ENCODE measurements around the gene ORMDL1.
A peak's percentile ranks its signal among the peaks of the same experiment; 100 is the strongest.

ORMDL1 gene, protein sequence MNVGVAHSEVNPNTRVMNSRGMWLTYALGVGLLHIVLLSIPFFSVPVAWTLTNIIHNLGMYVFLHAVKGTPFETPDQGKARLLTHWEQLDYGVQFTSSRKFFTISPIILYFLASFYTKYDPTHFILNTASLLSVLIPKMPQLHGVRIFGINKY

DNA sequence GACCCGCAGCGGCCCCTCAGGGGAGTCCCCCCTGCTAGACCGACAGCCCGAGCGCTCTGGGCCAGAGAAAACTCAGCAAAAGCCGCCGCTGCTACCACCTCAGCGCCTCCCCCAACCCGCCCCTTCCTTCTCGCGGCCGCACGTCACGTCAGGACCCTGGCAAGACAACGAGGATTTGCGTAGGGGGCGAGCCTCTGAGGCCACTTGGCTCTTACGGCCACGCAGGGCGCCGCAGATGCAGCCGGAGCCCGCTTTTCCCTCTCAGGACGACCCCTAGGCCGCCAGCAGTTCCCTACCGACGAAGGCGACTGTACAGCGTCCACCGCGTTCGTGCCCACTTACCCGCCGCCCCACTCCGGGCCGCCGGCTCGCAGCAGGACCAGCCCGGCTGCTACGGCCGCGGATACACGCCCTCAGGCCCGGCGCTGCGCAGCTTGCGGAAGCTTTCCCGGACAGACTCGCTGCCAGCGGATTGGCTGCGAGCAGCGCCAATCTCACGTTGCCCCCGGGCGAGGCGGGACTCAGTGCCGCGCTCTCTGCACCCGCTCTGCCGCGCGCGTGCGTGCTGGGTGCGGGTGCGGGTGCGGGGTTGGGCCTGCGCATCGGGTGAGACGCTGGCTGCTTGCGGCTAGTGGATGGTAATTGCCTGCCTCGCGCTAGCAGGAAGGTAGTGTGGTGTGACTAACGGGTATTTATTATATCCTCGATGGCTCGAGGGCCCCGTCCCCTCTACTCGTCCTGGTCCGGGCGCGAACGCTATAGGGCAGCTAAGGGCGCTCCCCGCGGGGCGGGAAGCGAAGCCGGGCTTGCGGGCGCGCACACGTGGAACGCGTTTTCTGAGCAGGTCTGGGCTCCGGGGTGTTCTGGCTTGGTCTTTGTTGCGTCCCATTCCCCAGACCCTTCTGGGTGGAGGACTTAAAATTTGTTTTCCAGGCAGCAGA is at the start of gene ORMDL1, which contains the start of gene PMS1:
Gene ORMDL1, minus strand, starts transcription at position 413 of the 941 bp plus-strand sequence. CDS start 1,744 bp downstream, outside the sequence.
Gene PMS1, plus strand, starts transcription at position 524 of the 941 bp plus-strand sequence. CDS start 7,360 bp downstream, outside the sequence.
- DNase-seq (ENCODE audit: low spot score) = peak; percentile 95

DNA sequence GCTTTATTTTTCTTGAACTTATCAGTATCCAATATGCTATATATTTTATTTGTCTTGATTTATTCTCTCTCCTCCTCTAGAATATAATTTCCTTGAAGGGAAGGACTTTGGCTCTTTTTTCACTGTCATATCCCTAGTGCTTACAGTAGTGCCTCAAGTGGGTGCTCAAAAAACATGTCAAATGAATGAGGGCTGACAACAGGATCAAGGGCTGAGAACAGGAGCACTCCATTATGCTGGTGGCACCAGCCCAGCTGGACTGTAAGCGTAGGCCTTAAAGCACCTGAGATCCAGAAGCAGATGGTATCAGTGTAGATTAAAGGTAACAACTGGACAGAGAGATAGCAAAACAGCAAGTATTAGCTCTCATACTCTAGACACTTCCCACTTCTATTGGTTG is 46.4 kb upstream of the ORMDL1 start:
- DNase-seq (ENCODE audit: low spot score) = no peak

DNA sequence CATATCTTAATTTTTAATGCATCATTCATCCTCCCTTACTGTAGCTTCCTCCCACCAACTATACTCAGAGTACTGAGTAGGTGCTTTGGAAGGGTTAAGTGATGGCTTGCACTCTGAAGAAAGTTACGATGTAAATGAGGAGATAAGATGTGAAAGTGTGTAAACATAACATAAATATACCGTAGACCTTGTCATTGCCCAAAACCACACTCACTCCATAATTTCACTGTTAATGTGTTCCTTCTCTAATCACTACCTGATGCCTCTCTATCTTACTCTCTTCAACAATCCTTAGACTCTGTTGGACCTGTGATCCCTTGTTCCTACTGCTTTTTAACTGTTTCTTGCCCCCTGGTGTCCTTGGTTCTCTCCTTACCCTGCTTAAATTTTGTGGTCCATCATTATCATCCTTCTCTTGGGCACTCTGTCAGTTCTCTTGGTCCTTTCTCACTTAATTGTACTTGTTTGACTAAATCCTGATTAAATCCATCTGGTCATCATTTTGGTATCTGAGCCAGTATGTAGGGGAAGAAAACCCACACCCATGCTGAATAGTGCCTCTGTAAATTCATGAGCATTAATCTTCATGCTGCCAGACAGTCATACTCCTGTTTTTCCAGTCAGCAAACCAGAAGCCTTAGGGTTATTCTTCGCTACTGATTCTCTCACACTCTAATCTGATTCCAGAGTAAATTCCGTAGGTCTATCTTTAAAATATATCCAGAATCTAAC is 45.1 kb upstream of the ORMDL1 start:
- no peak for DNase-seq (ENCODE audit: low spot score)

DNA sequence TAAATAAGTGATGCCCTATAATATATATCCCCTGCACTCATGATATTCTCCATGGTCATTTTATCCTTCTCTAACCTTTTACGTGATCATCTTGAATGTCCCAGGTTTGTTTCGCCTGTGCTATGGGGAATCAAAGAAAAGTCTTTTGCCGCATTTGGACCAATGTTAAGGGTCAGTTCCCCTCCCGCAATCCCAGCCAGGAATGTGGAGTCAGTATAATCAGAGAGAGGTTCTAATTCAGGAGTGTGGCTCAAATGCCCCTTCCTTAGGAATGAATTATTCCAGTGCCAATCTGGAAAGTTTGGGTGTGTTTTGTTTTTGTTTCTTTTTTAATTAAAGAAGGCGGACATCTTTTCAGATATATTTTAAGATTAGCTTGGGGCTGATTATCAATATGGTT is 41.9 kb upstream of the ORMDL1 start:
- no peak for DNase-seq (ENCODE audit: low spot score)

DNA sequence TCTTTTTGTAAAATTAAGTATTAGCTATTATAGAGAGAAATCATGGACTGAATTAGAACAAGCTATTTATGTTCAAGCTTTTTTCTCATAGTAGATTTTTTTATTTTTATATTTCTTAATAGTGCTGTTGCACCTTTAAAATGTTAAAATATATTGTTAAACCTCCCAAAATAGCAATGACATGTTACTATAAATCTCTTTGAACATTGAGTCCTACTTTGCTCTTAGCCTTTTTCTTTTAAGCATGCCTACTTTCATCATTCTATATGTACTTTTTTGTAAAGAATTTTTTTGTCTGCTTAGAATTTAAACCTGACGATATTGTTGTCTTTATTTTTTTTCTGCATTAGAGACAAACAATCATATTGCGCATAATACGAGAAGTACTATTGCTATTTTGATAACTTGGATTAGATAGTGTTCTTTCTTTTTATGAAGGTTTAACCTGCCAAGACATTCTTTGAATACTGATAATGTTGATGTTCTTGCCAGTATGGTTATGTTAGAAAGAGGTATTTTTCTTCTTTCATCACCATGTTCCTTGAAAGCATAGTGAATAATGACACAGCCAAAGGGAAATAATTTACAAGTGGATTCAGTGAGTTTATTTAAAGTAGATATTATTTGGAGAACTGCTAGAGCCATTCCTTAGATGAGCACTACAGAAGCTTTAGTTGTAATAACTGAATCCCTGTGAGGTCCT is 40.7 kb upstream of the ORMDL1 start:
- DNase-seq (ENCODE audit: low spot score) = no peak

DNA sequence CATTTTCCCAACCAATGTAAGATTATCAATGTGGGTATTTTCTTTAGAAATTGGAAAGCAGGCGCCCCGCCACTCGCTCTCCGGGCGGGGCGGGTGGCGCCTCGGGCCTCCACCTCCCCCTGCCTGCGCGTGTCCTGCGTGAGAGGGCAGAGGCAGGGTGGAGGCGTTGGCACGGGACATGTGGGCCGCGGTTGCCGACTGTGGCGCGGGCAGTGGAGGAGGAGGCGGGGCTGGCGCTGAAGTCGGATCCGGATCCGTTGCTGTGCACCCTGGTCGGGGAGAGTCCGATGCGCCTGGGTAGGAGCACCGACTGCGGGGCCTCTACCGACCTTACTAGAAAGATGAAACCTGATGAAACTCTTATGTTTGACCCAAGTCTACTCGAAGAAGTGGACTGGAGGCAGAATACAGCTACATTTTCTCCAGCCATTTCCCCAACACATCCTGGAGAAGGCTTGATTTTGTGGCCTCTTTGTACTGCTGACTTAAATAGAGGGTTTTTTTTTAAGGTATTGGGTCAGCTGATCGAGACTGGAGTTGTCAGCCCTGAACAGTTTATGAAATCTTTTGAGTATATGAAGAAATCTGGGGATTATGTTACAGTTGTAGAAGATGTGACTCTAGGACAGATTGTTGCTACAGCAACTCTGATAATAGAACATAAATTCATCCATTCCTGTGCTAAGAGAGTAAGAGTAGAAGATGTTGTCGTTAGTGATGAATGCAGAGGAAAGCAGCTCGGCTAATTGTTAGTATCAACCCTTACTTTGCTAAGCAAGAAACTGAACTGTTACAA is 38.0 kb upstream of the ORMDL1 start:
- DNase-seq (ENCODE audit: low spot score) = no peak

DNA sequence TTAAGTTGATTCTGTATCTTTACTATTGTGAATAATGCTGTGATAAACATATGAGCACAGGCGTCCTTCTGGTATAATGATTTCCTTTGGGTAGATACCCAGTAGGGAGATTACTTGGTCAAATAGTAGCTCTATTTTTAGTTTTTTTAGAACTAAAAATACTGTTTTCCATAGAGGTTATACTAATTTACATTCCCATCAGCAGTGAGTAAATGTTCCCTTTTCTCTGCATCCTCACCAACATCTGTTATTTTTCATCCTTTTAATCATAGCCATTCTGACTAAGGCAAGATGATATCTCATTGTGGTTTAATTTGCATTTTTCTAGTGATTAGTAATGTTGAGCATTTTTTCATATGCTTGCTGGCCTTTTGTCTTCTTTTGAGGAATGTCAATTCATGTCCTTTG is 35.2 kb upstream of the ORMDL1 start:
- DNase-seq (ENCODE audit: low spot score) = peak; percentile 55

DNA sequence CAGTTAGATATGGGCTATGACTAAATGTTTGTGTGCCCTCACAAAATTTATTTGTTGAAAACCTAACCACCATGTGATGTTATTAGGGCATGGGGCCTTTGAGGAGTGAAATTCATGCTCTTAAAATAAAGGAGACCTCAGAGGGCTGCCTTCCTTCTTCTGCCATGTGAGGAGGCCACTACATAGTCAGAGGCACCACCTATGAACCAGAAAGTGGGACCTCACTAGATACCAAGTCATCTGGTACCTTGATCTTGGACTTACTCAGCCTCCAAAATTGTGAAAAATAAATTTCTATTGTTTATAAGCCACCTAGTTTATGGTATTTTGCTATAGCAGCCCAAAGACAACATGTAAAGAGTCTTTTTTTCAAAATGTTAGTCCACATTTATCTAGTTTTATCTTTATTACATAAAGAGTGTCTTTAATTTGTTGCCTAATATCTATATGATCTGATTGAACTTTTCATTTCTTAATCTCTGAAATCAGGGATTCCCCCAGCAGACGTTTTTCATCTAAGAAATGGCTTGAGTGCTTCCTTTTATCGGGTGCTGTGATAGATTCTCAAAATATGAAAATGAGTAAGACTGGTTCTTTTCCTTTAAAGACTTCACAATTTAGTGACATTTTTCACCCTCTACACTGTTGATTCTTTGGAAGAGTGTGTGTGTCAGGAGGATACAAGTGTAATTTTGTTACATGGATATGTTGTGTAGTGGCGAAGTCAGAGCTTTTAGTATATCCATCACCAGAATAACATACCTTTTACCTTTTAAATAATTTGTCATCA is 34.3 kb upstream of the ORMDL1 start:
- no peak for DNase-seq (ENCODE audit: low spot score)

DNA sequence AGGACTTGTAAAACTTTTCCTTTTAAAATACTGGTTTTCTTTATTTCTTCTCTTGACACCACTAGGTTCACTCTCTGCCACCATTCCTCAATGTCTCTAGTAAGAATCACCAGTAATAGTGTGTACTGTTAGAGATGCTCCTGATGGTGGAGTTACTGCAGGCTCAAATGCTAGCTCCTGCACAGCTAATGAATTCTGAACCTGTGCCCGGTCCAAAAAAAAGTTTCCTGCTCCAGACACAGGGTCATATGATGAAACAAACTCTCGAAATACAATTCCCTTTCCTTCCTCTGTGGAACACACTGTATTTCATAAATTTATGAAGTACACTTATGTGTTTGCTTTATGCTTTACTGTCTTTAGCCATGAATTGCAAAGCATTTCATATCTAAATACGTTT is 19.3 kb upstream of the ORMDL1 start:
- DNase-seq (ENCODE audit: low spot score) = no peak

DNA sequence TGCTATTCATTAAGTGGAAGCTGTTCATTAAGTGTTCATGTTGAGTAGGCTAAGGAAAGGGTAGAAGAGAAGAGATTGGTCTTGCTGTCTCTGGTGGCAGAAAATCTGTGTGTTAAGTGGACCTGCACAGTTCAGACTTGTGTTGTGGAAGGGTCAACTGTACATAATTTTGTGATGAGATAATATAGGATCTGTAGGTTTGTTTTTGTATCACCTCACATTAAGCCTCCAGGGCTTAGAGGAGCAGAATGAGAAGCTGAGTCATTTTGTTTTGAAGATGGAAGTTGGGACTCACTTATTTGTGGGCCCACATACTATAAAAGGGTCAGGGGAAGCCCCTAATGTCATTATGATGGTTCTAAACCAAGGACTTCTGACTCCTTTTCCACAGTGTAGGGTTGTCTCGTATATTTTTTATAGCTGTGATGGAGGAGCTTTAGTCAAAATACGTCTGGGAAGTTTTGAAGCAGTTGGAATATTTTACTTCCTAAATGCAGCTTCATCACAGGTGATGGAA is 18.3 kb upstream of the ORMDL1 start:
- DNase-seq (ENCODE audit: low spot score) = no peak

DNA sequence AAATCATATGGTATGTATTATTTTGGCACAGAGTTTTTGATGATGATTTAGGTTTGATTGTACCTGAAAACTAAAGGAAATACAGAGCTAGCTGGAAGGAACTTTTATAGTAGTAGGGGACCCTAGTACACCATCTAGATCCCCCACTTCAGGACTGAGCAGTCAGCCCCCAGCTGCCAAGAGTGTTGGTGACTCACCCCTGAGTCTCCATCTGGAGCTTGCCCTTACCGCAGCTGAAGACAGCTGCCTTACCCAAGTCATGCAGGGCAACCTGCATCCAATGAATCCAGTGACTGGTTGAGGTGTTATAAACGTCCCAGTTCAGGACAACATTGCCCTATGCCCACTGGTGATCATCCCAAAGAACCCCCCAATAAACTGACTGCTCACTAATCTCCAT is 15.4 kb upstream of the ORMDL1 start:
- DNase-seq (ENCODE audit: low spot score) = peak; percentile 48

DNA sequence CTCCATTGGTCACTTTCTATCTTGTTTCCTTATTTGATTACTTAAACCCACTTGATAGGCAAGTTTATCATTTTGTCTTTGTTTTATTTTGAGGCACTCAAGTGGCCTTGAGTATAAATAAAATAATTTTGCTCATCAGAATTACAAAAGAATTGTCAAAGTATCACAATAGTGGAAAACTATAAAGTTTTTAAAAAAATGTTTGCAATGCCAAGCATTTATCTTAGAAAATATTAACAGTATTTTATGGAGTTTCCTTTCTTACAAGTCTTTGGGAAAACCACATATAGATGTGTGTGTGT is 14.8 kb upstream of the ORMDL1 start:
- DNase-seq (ENCODE audit: low spot score) = no peak

DNA sequence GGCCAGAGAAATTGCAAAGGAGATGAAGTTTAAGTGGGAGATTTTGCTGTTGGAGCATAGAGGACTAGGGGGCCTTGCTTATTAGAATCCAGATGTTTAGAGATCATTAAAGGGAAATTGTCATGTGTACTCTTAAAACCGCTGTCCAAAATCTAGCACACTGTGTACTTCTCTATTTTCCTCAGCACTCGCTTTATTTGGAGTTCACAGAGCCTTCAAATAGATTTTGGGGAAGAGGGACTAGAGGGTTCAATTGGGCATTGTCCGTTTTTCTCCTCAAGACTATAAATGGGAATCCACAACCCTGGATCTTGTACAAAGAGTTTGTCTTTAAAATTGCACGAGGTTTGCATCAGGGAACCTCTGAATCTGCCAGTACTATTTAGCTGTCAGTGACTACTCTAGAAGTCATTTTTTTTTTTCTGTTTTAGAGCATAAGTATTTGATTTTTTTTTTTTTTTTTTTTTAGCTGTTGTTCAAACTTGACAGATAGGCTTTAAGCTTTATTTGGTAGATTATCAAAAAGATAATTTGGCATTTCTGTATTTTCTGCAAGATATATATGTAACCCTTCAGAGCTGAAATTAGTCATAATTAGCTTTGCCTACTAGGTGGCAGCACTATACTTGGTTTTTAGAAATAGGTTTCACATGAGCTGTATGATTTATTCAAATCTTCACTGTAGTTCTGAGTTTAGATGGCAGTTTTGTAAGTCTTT is 14.3 kb upstream of the ORMDL1 start:
- peak; percentile 76 for DNase-seq (ENCODE audit: low spot score)

DNA sequence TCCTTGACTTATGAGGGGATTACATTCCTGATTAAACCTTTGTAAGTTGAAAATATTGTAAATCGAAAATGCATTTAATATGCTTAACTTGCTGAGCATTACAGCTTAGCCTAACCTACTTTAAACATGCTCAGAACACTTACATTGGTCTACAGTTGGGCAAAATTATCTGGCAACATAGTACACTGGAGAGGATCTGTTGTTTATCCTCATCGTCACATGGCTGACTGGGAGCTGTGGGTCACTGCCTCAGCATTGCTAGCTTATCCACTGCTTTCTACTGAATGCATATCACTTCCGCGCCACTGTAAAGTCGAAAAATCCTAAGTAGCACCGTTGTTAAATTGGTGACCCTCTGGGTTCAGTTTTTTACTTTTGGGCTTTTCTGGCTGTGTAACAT is 13.8 kb upstream of the ORMDL1 start:
- DNase-seq (ENCODE audit: low spot score) = no peak

DNA sequence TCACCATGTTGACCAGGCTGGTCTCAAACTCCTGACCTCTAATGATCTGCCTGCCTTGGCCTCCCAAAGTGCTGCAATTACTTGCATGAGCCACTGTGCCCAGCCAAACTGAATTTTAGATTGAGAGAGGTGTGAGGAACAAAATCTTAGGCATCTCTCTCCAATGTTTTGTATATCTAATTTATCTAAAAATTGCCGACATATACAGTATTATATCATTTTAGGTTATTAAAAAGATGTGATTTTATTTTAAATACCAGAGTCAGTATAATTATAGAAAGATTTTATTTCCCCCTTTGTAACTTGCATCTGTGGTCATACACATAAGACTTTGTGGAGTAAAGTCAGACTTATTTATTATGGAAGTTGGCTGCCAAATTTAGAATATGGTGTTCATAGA is 10.2 kb upstream of the ORMDL1 start:
- no peak for DNase-seq (ENCODE audit: low spot score)

DNA sequence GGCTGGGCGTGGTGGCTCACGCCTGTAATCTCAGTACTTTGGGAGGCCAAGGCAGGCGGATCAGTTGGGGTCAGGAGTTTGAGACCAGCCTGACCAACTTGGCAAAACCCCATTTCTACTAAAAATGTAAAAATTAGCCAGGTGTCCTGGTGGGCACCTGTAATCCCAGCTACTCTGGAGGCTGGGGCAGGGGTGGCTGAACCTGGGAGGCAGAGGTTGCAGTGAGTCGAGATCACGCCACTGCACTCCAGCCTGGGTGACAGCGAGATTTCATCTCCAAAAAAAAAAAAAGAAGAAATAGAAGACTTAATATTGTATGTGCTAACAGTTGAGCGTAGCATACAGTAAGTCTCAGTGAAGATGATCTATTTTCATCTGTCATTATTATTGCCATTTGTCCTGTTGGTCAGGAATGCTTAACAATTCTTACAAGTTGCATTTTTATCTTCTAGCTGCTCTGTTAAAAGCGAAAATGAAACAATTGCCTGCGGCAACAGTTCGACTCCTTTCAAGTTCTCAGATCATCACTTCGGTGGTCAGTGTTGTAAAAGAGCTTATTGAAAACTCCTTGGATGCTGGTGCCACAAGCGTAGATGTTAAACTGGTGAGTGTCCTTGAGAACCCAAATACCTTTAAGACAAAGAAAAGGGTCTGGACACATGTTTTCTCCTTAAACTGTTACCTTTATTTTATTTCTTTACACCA is 7.4 kb upstream of the ORMDL1 start:
- no peak for DNase-seq (ENCODE audit: low spot score)

DNA sequence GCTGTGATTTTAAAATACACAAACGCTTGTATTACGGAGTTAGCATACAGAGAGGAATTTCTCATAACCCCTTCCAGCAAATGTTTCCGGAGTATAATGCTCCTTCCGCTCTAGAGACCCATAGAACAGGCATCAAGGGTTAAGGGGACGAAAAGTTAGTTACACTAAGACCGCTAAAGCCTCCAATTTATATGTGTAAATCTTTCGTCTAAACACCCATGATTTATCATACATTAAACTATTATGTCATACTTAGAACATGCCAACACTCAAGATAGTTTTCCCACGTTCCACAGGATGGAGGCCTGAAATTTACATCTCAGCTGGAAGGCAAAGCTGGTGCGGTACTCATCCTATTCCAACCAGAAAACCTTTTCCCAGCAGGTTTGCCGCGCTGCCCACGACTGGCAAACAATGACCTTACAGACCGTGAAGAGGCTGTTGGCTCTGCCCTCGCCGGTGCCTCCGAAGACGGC is 650 bp downstream of the ORMDL1 start:
- DNase-seq (ENCODE audit: low spot score) = peak; percentile 73

DNA sequence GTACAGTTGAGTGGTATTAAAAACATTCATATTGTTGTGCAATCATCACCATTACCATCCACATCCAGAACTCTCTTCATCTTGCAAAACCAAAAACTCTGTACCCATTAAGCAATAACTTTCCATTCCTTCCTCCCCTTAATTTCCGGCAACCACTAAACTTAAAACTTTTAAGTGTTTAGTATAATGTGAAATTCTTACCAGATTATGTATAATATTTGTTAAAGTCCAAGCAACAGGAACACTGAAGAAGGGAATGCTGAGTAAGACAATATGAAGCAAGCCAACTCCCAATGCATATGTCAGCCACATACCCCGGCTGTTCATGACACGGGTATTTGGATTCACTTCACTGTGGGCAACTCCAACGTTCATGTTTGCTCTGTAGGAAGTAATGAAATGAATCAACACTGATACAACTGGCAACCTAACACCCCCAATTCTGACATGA is 1.9 kb downstream of the ORMDL1 start:
- peak; percentile 67 for DNase-seq (ENCODE audit: low spot score)

DNA sequence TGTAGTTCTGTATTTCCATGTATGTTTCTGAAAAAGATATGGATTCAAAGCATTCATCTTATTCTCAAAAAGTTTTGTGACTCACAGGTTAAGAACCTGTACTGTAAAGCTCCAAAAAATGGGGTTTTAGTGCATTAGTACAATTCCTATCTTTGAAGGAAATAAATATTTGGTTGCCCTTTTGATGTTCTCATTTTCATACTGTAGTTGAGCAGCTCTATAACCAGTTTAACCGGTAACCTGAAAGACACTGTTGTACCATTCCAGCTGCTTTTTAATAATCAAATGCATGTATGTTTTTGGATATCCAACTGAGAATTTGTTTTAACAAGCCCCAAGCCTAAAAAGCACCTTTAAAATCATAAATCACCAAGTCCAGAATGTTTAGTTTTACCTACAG is 11.9 kb downstream of the ORMDL1 start:
- no peak for DNase-seq (ENCODE audit: low spot score)

Data from RKO (cell line).